B cell (primary cell): ENCODE data around the gene DLG3. TPM values are rescaled to one million over a fixed set of nuclear protein-coding genes. Genes with fewer than 3 reads are reported as not detected.

Experiments
- ATAC-seq: fragments of 200-7000 bp; cut with Tn5 transposase; one replicate; pipeline ENCODE4 v1.10.0; 2021; ENCODE audit warnings: low read depth, mild to moderate bottlenecking, moderate number of reproducible peaks, moderate library complexity
- CTCF ChIA-PET: fragments of 350-600 bp; sonication (Branson Sonifier 250); formaldehyde crosslinking; loops from one replicate; lab custom pipeline; 2021; ENCODE audit warnings: antibody characterized with exemption, inconsistent platforms; lab: Charles Lee
- POLR2A ChIA-PET: fragments of 350-600 bp; sonication (Branson Sonifier 250); formaldehyde crosslinking; loops from one replicate; lab custom pipeline; 2021; ENCODE audit warnings: antibody characterized with exemption; lab: Charles Lee
- DNase-seq: peaks from one replicate; pipeline ENCODE4 v3.0.0; 2013
- H2AFZ ChIP-seq: 2 replicates; pipeline ENCODE4 v1.6.1; 2012; ENCODE audit warnings: mild to moderate bottlenecking, low read depth, low read length; ENCODE audit not compliant: insufficient read depth, poor library complexity, severe bottlenecking
- H3K27ac ChIP-seq, 2 donors: 1 replicate in 1 of 2; 2 replicates in 1 of 2; pipeline ENCODE4 v1.5.1; 2012 to 2013; ENCODE audit warnings: low read length in 2 of 2, mild to moderate bottlenecking in 2 of 2, moderate library complexity in 1 of 2
- H3K27me3 ChIP-seq, 4 experiments: fragments of 200-600 bp in 1 of 4; sonication (generic) in 1 of 4; replicated peaks in 1 of 4; 1 replicate in 2 of 4; 2 replicates in 2 of 4; pipeline versions ENCODE4 v1.6.1 to v1.7.0; 2013 to 2016; ENCODE audit warnings: low read length in 3 of 4, mild to moderate bottlenecking in 2 of 4, mixed read lengths in 1 of 4, moderate library complexity in 1 of 4; ENCODE audit not compliant: insufficient read depth in 4 of 4, control insufficient read depth in 3 of 4; ENCODE audit errors: control extremely low read depth in 1 of 4
- H3K36me3 ChIP-seq, 2 experiments: replicated peaks in 1 of 2; 1 replicate in 1 of 2; 2 replicates in 1 of 2; pipeline versions ENCODE4 v1.6.1 to v1.7.1; 2013; ENCODE audit warnings: low read length in 1 of 2; ENCODE audit not compliant: insufficient read depth in 2 of 2, control insufficient read depth in 1 of 2; ENCODE audit errors: control extremely low read depth in 1 of 2, extremely low read depth in 1 of 2
- H3K4me1 ChIP-seq, 2 donors: fragments of 200-600 bp in 1 of 2; sonication (generic) in 1 of 2; 1 replicate in 1 of 2; 2 replicates in 1 of 2; pipeline versions ENCODE4 v1.5.1 to v1.6.1; 2013 to 2017; ENCODE audit warnings: low read length in 2 of 2; ENCODE audit not compliant: control insufficient read depth in 2 of 2, insufficient read depth in 2 of 2
- H3K4me2 ChIP-seq: replicated peaks from 2 replicates; pipeline ENCODE3; 2012; ENCODE audit warnings: mild to moderate bottlenecking, low read depth, low read length; ENCODE audit not compliant: poor library complexity, severe bottlenecking
- H3K4me3 ChIP-seq, 5 experiments: fragments of 200-600 bp in 1 of 5; sonication (generic) in 1 of 5; 1 replicate in 3 of 5; 2 replicates in 2 of 5; pipeline versions ENCODE4 v1.5.1 to v1.7.0; 2011 to 2016; ENCODE audit warnings: low read length in 4 of 5, mild to moderate bottlenecking in 4 of 5, low read depth in 2 of 5, control low read depth in 1 of 5, moderate library complexity in 1 of 5; ENCODE audit not compliant: insufficient read depth in 1 of 5; ENCODE audit errors: control extremely low read depth in 1 of 5, extremely low read depth in 1 of 5
- H3K79me2 ChIP-seq: fragments of 200-600 bp; sonication (generic); one replicate; pipeline ENCODE4 v1.6.0; 2016; ENCODE audit warnings: low read length; ENCODE audit not compliant: control insufficient read depth, insufficient read depth
- H3K9ac ChIP-seq: fragments of 200-600 bp; sonication (generic); 2 replicates; pipeline ENCODE4 v1.6.1; 2017; ENCODE audit warnings: mild to moderate bottlenecking, low read length, moderate library complexity
- H3K9me3 ChIP-seq, 3 donors: one replicate each; pipeline versions ENCODE4 v1.6.1 to v1.7.1; 2013; ENCODE audit warnings: low read length in 2 of 3; ENCODE audit not compliant: control insufficient read depth in 2 of 3, insufficient read depth in 1 of 3; ENCODE audit errors: control extremely low read depth in 1 of 3
- H4K20me1 ChIP-seq: 2 replicates; pipeline ENCODE4 v1.6.0; 2012; ENCODE audit warnings: mild to moderate bottlenecking, low read length; ENCODE audit not compliant: insufficient read depth, control insufficient read depth, poor library complexity, severe bottlenecking
- H3K27ac Mint-ChIP-seq: one replicate; pipeline ENCODE4 v1.8.0; 2021; ENCODE audit warnings: mixed read lengths
- H3K27me3 Mint-ChIP-seq: one replicate; pipeline ENCODE4 v1.8.0; 2021; ENCODE audit warnings: mixed read lengths
- H3K4me1 Mint-ChIP-seq: one replicate; pipeline ENCODE4 v1.8.0; 2021; ENCODE audit warnings: mixed read lengths
- H3K4me3 Mint-ChIP-seq: one replicate; pipeline ENCODE4 v1.8.0; 2021; ENCODE audit warnings: mixed read lengths
- H3K9me3 Mint-ChIP-seq: one replicate; pipeline ENCODE4 v1.8.0; 2022; ENCODE audit warnings: mixed read lengths; ENCODE audit not compliant: insufficient read depth
- EZH2 ChIP-seq: IDR thresholded peaks from 2 replicates; pipeline ENCODE4 v1.6.1; 2012; ENCODE audit warnings: borderline replicate concordance, low read depth, mild to moderate bottlenecking, moderate library complexity, low read length; ENCODE audit not compliant: insufficient read depth, poor library complexity, severe bottlenecking
- intact Hi-C: fragments of 100-400 bp; cut with micrococcal nuclease; formaldehyde crosslinking; loops from one replicate; pipeline ENCODE4 v1.10.0; 2022
- polyA plus RNA-seq: library from polyadenylated mRNA; depleted of rRNA; stranded (reverse); fragments of >200 nt; gene quantifications from 2 replicates; pipeline ENCODE4 v1.2.3, GENCODE V29; 2012
- total RNA-seq, 2 donors: library from RNA; stranded (reverse); fragments of 120-200 nt in 1 of 2; gene quantifications; 1 replicate in 1 of 2; 2 replicates in 1 of 2; pipeline versions ENCODE4 v1.2.3 to v1.2.4, GENCODE V29; 2013 to 2022
- TF ChIP-seq, protein P1 (sequence below): fragments of 200-600 bp; IDR thresholded peaks from one replicate; pipeline ENCODE4 v1.8.0; 2022; ENCODE audit warnings: antibody characterized with exemption, mild to moderate bottlenecking

DLG3 gene
- total and polyA plus RNA-seq, 2 donors (not counting 1 experiment from before 2014, with no cell fraction given) = 1.5 to 6.9 TPM

DNA sequence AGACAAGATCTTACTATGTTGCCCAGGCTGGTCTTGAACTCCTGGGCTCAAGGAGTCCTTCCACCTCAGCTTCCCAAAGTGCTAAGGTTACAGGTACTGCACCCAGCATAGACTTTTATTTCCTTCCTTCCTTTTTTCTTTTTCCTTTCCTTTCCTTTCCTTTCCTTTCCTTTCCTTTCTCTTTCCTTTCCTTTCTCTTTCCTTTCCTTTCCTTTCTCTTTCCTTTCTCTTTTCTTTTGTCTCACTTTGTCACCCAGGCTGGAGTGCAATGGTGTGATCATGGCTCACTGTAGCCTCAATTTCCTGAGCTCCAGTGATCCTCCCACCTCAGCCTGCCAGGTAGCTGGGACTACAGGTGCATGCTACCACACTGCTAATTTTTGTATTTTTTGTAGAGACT lies 19.4 kb downstream of the DLG3 start:
- H3K79me2 ChIP-seq = no peaks in the 10 kb centered on the region
- no peak overlapping the region for H3K4me2 ChIP-seq
- H3K36me3 ChIP-seq = no peaks in the 10 kb centered on the region
- intact Hi-C loops = no loop called here
- no peaks in the 10 kb centered on the region for H3K27me3 Mint-ChIP-seq
- TF ChIP-seq, protein P1, sequence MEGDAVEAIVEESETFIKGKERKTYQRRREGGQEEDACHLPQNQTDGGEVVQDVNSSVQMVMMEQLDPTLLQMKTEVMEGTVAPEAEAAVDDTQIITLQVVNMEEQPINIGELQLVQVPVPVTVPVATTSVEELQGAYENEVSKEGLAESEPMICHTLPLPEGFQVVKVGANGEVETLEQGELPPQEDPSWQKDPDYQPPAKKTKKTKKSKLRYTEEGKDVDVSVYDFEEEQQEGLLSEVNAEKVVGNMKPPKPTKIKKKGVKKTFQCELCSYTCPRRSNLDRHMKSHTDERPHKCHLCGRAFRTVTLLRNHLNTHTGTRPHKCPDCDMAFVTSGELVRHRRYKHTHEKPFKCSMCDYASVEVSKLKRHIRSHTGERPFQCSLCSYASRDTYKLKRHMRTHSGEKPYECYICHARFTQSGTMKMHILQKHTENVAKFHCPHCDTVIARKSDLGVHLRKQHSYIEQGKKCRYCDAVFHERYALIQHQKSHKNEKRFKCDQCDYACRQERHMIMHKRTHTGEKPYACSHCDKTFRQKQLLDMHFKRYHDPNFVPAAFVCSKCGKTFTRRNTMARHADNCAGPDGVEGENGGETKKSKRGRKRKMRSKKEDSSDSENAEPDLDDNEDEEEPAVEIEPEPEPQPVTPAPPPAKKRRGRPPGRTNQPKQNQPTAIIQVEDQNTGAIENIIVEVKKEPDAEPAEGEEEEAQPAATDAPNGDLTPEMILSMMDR = no peak
- no peak for TF ChIP-seq EZH2
- no peak overlapping the region for H3K4me3 ChIP-seq
- H3K4me3 Mint-ChIP-seq = no peak overlapping the region
- H3K4me1 Mint-ChIP-seq = no peaks in the 10 kb centered on the region
- DNase-seq (no peak), ATAC-seq (no peak)
- no peaks in the 10 kb centered on the region for H3K9me3 ChIP-seq
- no peak overlapping the region for H2AFZ ChIP-seq
- no peaks in the 10 kb centered on the region for H3K4me1 ChIP-seq
- H3K27ac ChIP-seq = no peak overlapping the region
- no peaks in the 10 kb centered on the region for H3K9me3 Mint-ChIP-seq
- H3K27me3 ChIP-seq = no peaks in the 10 kb centered on the region
- H3K9ac ChIP-seq = no peak overlapping the region
- no peak overlapping the region for H3K27ac Mint-ChIP-seq
- ChIA-PET POLR2A (no interaction called here), CTCF (no interaction called here)
- H4K20me1 ChIP-seq = no peaks in the 10 kb centered on the region

DNA sequence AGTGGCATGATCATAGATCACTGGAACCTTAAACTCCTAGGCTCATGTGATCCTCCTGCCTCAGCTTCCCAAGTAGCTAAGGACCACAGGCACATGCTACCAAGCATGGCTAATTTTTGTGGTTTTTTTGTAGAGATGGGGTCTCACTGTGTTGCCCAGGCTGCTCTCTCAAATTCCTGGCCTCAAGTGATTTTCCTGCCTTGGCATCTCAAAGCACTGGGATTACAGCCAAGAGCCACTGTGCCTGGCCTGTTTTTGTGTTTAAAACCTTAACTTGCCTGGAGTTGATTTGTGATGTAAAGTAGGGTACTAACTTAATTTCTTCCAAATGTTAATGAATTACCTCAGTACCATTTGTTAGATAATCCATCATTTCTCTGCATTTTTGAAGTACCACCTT lies 22.3 kb downstream of the DLG3 start:
- H3K27me3 Mint-ChIP-seq = no peaks in the 10 kb centered on the region
- CTCF ChIA-PET = no interaction called here

More for the DNA sequence above, 22.3 kb downstream of the DLG3 start:
- intact Hi-C loops = no loop called here
- Histone ChIP-seq H3K36me3 (no peaks in the 10 kb centered on the region), H3K4me2 (no peak overlapping the region), H3K27me3 (no peaks in the 10 kb centered on the region), H3K9ac (no peak overlapping the region), H4K20me1 (no peaks in the 10 kb centered on the region), H3K79me2 (no peaks in the 10 kb centered on the region), H3K4me3 (no peak overlapping the region), H3K9me3 (no peaks in the 10 kb centered on the region), H3K27ac (no peak overlapping the region), H3K4me1 (no peaks in the 10 kb centered on the region), H2AFZ (no peak overlapping the region)
- Mint-ChIP-seq H3K27ac (no peak overlapping the region), H3K4me1 (peaks cover 6% of the 10 kb centered on the region), H3K9me3 (no peaks in the 10 kb centered on the region), H3K4me3 (no peak overlapping the region)
- TF ChIP-seq EZH2 = no peak
- TF ChIP-seq, protein P1 = no peak
- no peak for ATAC-seq
- POLR2A ChIA-PET = no interaction called here
- no peak for DNase-seq
